CD4-positive, alpha-beta T cell treated with Interleukin-2 at 100 ng/mL for 4 hours (primary cell): ENCODE data around the gene HMGCS2.
"Not testable (repeated sequence)": the region's sequence is repeated elsewhere in the genome, so short reads cannot be mapped to it uniquely, and the experiment has no call there.

Experiments
- DNase-seq: peaks from one replicate; pipeline ENCODE4 v3.0.0-alpha.2; 2020; ENCODE audit warnings: low spot score

Gene HMGCS2

GRCh38 chr1:119787776-119788175 is 19.1 kb upstream of the HMGCS2 start:
- DNase-seq = no peak

- not testable (repeated sequence) for DNase-seq
These were observed 17.9 kb upstream of the HMGCS2 start for GRCh38 chr1:119786473-119787050.

- DNase-seq = not testable (repeated sequence)
These were observed 17.3 kb upstream of the HMGCS2 start for GRCh38 chr1:119786046-119786445.

GRCh38 chr1:119784191-119784781 is 15.6 kb upstream of the HMGCS2 start:
- no peak for DNase-seq

GRCh38 chr1:119783354-119784185 is 14.9 kb upstream of the HMGCS2 start:
- DNase-seq = no peak

GRCh38 chr1:119782631-119783325 is 14.1 kb upstream of the HMGCS2 start:
- no peak for DNase-seq

- DNase-seq = no peak
These were observed 12.9 kb upstream of the HMGCS2 start for GRCh38 chr1:119781434-119782210.

GRCh38 chr1:119779869-119780356 is 11.2 kb upstream of the HMGCS2 start:
- no peak for DNase-seq

GRCh38 chr1:119778886-119779560 is 10.3 kb upstream of the HMGCS2 start:
- no peak for DNase-seq

- DNase-seq = no peak
These were observed 9.7 kb upstream of the HMGCS2 start for GRCh38 chr1:119778359-119778758.

GRCh38 chr1:119774746-119775490 is 6.2 kb upstream of the HMGCS2 start:
- DNase-seq = no peak

- no peak for DNase-seq
These were observed 5.1 kb upstream of the HMGCS2 start for GRCh38 chr1:119773711-119774241.

GRCh38 chr1:119772298-119772697 is 3.6 kb upstream of the HMGCS2 start:
- no peak for DNase-seq

GRCh38 chr1:119771770-119772169 is 3.1 kb upstream of the HMGCS2 start:
- no peak for DNase-seq

GRCh38 chr1:119771016-119771415 is 2.3 kb upstream of the HMGCS2 start:
- DNase-seq = no peak

- DNase-seq = no peak
These were observed 1.2 kb downstream of the HMGCS2 start for GRCh38 chr1:119767486-119767885.

GRCh38 chr1:119766374-119766794 is 2.3 kb downstream of the HMGCS2 start:
- DNase-seq = no peak

- DNase-seq = no peak
These were observed 4.5 kb downstream of the HMGCS2 start for GRCh38 chr1:119764220-119764619.

GRCh38 chr1:119762953-119763352 is 5.8 kb downstream of the HMGCS2 start:
- no peak for DNase-seq

GRCh38 chr1:119762409-119762808 is 6.3 kb downstream of the HMGCS2 start:
- no peak for DNase-seq
